Heart left ventricle (tissue), 16 donors: ENCODE measurements around the gene NUP160. TPM values are rescaled to one million over a fixed set of nuclear protein-coding genes. Genes with fewer than 3 reads are reported as not detected.
"Not testable (repeated sequence)": the region's sequence is repeated elsewhere in the genome, so short reads cannot be mapped to it uniquely, and the experiment has no call there.

Experiments used
- ATAC-seq, 4 donors: fragments of 200-7000 bp; cut with Tn5 transposase; one replicate each; pipeline ENCODE4 v1.9.1; 2020 to 2022; ENCODE audit warnings: moderate library complexity in 4 of 4, mild to moderate bottlenecking in 3 of 4, moderate number of reproducible peaks in 1 of 4
- DNase-seq, 5 donors: peaks; one replicate each; pipeline ENCODE4 v3.0.0-alpha.2; 2020
- H3K27ac ChIP-seq, 12 donors: fragments of 200-600 bp; sonication (generic) in 4 of 12; one replicate each; pipeline versions ENCODE4 v1.5.0 to v1.8.0; 2016 to 2022; ENCODE audit warnings: mild to moderate bottlenecking in 2 of 12
- H3K27me3 ChIP-seq, 9 donors: fragments of 200-600 bp; sonication (generic) in 2 of 9; one replicate each; pipeline versions ENCODE4 v1.5.1 to v1.8.0; 2016 to 2022; ENCODE audit warnings: mild to moderate bottlenecking in 3 of 9
- H3K36me3 ChIP-seq, 9 donors: fragments of 200-600 bp; sonication (generic) in 2 of 9; one replicate each; pipeline versions ENCODE4 v1.5.0 to v1.8.0; 2018 to 2022; ENCODE audit warnings: mild to moderate bottlenecking in 2 of 9
- H3K4me1 ChIP-seq, 12 donors: fragments of 200-600 bp; sonication (generic) in 4 of 12; one replicate each; pipeline versions ENCODE4 v1.5.0 to v1.8.0; 2016 to 2022; ENCODE audit warnings: mild to moderate bottlenecking in 3 of 12
- H3K4me3 ChIP-seq, 12 donors: fragments of 200-600 bp; sonication (generic) in 4 of 12; one replicate each; pipeline versions ENCODE4 v1.5.0 to v1.8.0; 2017 to 2022; ENCODE audit warnings: mild to moderate bottlenecking in 9 of 12, moderate library complexity in 4 of 12
- H3K9me3 ChIP-seq, 12 donors: fragments of 200-600 bp; sonication (generic) in 4 of 12; one replicate each; pipeline versions ENCODE4 v1.5.0 to v1.8.0; 2016 to 2022; ENCODE audit warnings: mild to moderate bottlenecking in 1 of 12
- POLR2A ChIP-seq, 2 donors: fragments of 450-650 bp; IDR thresholded peaks; one replicate each; pipeline ENCODE4 v1.6.1; 2017; ENCODE audit warnings: antibody characterized with exemption in 2 of 2, mild to moderate bottlenecking in 2 of 2, moderate library complexity in 2 of 2
- WGBS, 4 donors: extraction: QIAGEN DNeasy Blood & Tissue Kit in 2 of 4; methylation state at CpG; one replicate each; pipeline versions ENCODE4 v1.1.5 to v1.1.7; 2013 to 2018; 5-methylcytosine and 5-hydroxymethylcytosine counted together
- intact Hi-C, 10 donors: fragments of 100-400 bp; cut with DNase I; formaldehyde crosslinking; loops; one replicate each; pipeline versions ENCODE4 v1.11.1 to v1.14.2; 2022
- polyA plus RNA-seq, 2 donors: library from polyadenylated mRNA; stranded (reverse); fragments of 200-250 nt; gene quantifications; one replicate each; pipeline ENCODE4 v1.2.3, GENCODE V29; 2013
- total RNA-seq, 9 donors: library from RNA; depleted of rRNA in 2 of 9; stranded (reverse); fragments of >200 nt in 2 of 9; fragmentation: NEBNext Ultra II Directional in 3 of 9; extraction: Animal tissue kit (Norgen Biotek cat#: 25700) in 3 of 9; gene quantifications; one replicate each; pipeline versions ENCODE4 v1.1.0 to v1.2.4, GENCODE V29; 2016 to 2023
- TF ChIP-seq, protein P1 (sequence below), 12 donors: fragments of 200-600 bp; sonication (generic) in 4 of 12; IDR thresholded peaks; one replicate each; pipeline versions ENCODE4 v1.5.0 to v1.8.0; 2018 to 2022; ENCODE audit warnings: antibody characterized with exemption in 12 of 12, mild to moderate bottlenecking in 5 of 12
- donor health status: ischemic (EF 13 %, LVEDD 7.1; RV severe dilation, severe dysfunction).
- donor health status: healthy with polysubstance abuse.
- donor health status: DM: no; HTN: yes; CAD: no.
- donor health status: DM: no; HTN: no; CAD: no.
- donor health status: ischemic (EF 25% LVEDD 6.9; RV normal size, moderate dysfunction).
- donor health status: ischemic (EF 25% LVEDD 5.7; RV mildly dilated, moderate dysfunction).
- donor health status: healthy.
- donor health status: DM: yes; HTN: yes; CAD: no.
- donor health status: ischemic (EF 35%, LVEDD 5.7; RV mildly dilated, moderate dysfunction).
- donor health status: nonischemic (EF 11% LVEDD 7.7; RV severe dilation, severe dysfunction).
- donor health status: DM: yes; HTN: yes; CAD: no.
- donor health status: PGD.
- donor health status: ischemic (EF 29% LVEDD 5.4; RV normal size, mild dysfunction).
- donor health status: nonischemic (EF 23%, LVEDD 6.1; RV moderate dilation, normal function).

The NUP160 gene
- total and polyA plus RNA-seq, 11 donors, result 9.4 to 19.7 (median 13.7) TPM

DNA sequence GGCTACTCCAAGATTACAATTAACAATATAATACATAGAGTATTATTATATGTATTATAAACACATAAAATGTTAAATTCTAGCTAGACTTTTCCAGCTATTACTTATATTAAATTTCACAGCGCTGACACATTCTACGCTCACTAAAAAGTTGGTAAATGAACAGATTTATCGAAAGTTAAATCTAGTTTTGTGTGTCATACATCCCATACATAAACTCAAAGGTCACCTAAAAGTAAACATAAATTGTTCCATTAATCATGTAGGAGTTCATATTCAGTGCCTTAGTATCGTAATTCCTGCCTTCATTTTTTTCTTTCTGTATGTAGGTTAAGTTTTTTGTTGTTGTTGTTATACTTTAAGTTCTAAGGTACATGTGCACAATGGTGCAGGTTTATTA, 91.9 kb downstream of the NUP160 start:
- H3K9me3 ChIP-seq, result no peaks in the 10 kb centered on the region
- H3K27ac ChIP-seq, result no peak overlapping the region
- H3K4me3 ChIP-seq, result no peak overlapping the region
- WGBS, 4 donors, result 95 to 96% (median 95%) methylated on average over 4 of the region's 4 CpGs
- ATAC-seq (no peak), DNase-seq (no peak)
- peaks cover 0 to 100% (median 97%) of the 10 kb centered on the region in 9 donors for H3K36me3 ChIP-seq
- no peak for TF ChIP-seq POLR2A (IDR thresholded peaks at IDR 0.05)
- TF ChIP-seq, protein P1, sequence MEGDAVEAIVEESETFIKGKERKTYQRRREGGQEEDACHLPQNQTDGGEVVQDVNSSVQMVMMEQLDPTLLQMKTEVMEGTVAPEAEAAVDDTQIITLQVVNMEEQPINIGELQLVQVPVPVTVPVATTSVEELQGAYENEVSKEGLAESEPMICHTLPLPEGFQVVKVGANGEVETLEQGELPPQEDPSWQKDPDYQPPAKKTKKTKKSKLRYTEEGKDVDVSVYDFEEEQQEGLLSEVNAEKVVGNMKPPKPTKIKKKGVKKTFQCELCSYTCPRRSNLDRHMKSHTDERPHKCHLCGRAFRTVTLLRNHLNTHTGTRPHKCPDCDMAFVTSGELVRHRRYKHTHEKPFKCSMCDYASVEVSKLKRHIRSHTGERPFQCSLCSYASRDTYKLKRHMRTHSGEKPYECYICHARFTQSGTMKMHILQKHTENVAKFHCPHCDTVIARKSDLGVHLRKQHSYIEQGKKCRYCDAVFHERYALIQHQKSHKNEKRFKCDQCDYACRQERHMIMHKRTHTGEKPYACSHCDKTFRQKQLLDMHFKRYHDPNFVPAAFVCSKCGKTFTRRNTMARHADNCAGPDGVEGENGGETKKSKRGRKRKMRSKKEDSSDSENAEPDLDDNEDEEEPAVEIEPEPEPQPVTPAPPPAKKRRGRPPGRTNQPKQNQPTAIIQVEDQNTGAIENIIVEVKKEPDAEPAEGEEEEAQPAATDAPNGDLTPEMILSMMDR (IDR thresholded peaks at IDR 0.05), result no peak
- intact Hi-C loops, result loop anchor here in 2 of 10 donors (10.0 kb wide), 1 partner anchor 49 kb away; no protein-coding TSS in a partner anchor
- no peaks in the 10 kb centered on the region for H3K27me3 ChIP-seq
- H3K4me1 ChIP-seq, result peaks cover 0 to 9% (median 0%) of the 10 kb centered on the region in 12 donors

DNA sequence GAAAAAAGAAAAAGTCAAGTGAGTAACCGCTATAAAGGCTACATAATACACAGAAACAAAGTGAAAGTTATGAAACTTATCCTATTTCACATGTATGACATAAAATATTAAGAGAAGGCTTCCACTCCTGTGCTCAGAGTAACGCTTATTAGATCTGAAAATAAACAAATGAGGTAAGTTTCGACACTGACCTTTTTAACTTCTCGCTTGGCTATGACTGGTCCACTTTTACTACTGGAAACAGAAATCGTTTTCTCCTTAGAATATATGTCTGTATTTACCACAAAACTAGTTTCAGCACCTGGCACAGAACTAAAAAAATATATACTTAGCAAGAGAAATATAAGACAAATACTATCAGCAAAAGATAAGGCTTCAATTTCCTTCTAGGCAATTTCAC, 97.4 kb downstream of the NUP160 start:
- WGBS, 4 donors, result 86 to 92% (median 90%) methylated on average over 5 of the region's 5 CpGs
- no peak for TF ChIP-seq POLR2A (IDR thresholded peaks at IDR 0.05)
- TF ChIP-seq, protein P1 (IDR thresholded peaks at IDR 0.05), result no peak
- Histone ChIP-seq H3K4me1 (no peaks in the 10 kb centered on the region), H3K27ac (no peak overlapping the region), H3K9me3 (no peaks in the 10 kb centered on the region), H3K4me3 (no peak overlapping the region), H3K36me3 (peaks cover 0 to 100% (median 97%) of the 10 kb centered on the region in 9 donors), H3K27me3 (no peaks in the 10 kb centered on the region)
- intact Hi-C loops, result loop anchor here in 3 of 10 donors (5.0 to 10.0 kb wide), 2 partner anchors 54 to 62 kb away; no protein-coding TSS in a partner anchor
- DNase-seq (no peak), ATAC-seq (no peak)

DNA sequence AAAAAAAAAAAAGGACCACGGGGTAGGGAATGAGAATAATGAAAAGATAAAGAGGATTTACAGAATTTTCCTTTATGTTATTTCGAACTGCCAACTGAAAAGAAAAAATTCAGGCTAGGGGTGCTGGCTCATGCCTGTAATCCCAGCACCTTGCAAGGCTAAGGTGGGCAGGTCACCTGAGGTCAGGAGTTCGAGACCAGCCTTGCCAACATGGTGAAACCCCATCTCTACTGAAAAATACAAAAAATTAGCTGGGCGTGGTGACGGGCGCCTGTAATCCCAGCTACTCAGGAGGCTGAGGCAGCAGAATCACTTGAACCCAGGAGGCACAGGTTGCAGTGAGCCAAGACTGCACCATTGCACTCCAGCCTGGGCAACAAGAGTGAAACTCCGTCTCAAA, 105.7 kb downstream of the NUP160 start:
- WGBS, 4 donors, result 93 to 96% (median 94%) methylated on average over 7 of the region's 7 CpGs

DNA sequence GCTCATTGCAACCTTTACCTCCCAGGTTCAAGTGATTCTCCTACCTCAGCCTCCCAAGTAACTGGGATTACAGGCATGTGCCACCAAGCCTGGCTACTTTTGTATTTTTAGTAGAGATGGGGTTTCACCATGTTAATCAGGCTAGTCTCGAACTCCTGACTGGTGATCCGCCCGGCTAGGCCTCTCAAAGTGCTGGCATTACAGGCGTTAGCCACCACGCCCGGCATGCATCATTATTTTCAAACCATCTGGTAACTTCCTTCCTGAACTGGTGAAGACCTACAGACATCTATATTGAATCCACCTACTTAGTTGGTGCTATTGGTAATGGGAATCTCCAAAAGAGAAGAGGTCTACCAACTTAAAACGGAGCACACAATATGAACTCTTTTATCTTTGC, 110.3 kb downstream of the NUP160 start:
- not testable (repeated sequence) for H3K9me3 ChIP-seq, H3K4me1 ChIP-seq, H3K27ac ChIP-seq, ATAC-seq, H3K27me3 ChIP-seq, H3K4me3 ChIP-seq, DNase-seq
- 69 to 93% (median 87%) methylated on average over 7 of the region's 7 CpGs for WGBS, 4 donors
- intact Hi-C loops, result loop anchor here in 1 of 10 donors (10.0 kb wide), 1 partner anchor 77 kb away; no protein-coding TSS in a partner anchor
- H3K36me3 ChIP-seq, result peaks cover 0 to 100% (median 100%) of the 10 kb centered on the region in 9 donors

More for the DNA sequence above, 105.7 kb downstream of the NUP160 start:
- intact Hi-C loops, result loop anchor here in 3 of 10 donors (5.0 to 10.0 kb wide), 2 partner anchors 62 to 70 kb away; no protein-coding TSS in a partner anchor
- not testable (repeated sequence) for DNase-seq, H3K27me3 ChIP-seq, H3K9me3 ChIP-seq, H3K4me3 ChIP-seq, H3K4me1 ChIP-seq, ATAC-seq, H3K27ac ChIP-seq
- H3K36me3 ChIP-seq, result peaks cover 0 to 100% (median 100%) of the 10 kb centered on the region in 9 donors

DNA sequence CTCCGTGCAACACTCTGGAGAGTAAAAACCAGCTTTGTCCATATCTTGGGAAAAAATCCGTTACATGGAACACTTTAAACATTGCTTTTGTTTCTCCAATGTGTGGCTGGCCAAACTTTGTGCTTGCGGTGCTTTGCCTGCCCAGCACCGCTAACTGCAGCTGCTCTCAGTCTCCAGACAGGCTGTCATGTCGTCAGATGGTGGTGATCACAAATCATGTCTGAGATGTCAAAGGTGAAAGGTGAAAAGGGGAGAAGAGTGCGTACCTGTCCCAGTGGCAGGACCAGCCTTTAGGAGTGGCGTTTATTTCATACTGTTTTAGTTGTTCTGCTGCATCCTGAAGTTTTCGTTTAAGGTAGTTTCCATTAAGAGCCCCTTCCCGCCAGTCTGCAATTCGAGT, 115.9 kb downstream of the NUP160 start:
- no peak for DNase-seq
- Histone ChIP-seq H3K27ac (no peak overlapping the region), H3K9me3 (no peaks in the 10 kb centered on the region), H3K4me3 (no peak overlapping the region), H3K36me3 (peaks cover 2 to 100% (median 100%) of the 10 kb centered on the region in 9 donors), H3K4me1 (no peaks in the 10 kb centered on the region), H3K27me3 (no peaks in the 10 kb centered on the region)
- WGBS, 4 donors, result 83 to 88% (median 85%) methylated on average over 10 of the region's 10 CpGs
- TF ChIP-seq, protein P1 (IDR thresholded peaks at IDR 0.05), result no peak
- no peak for TF ChIP-seq POLR2A (IDR thresholded peaks at IDR 0.05)
- intact Hi-C loops, result loop anchor here in 1 of 10 donors (10.0 kb wide), 1 partner anchor 83 kb away; no protein-coding TSS in a partner anchor
- ATAC-seq, result no peak
